Endothelial cell (in vitro differentiated cells): ENCODE results near the gene ING4. TPM values are rescaled to one million over a fixed set of nuclear protein-coding genes. Genes with fewer than 3 reads are reported as not detected.

ENCODE experiments used
- DNase-seq: peaks from one replicate; pipeline ENCODE4 v3.0.0; 2021; ENCODE audit warnings: low spot score
- H3K27ac Mint-ChIP-seq: one replicate; pipeline ENCODE4 v1.8.0; 2021; ENCODE audit warnings: mixed read lengths, inconsistent platforms; ENCODE audit not compliant: unreplicated experiment
- H3K27me3 Mint-ChIP-seq: one replicate; pipeline ENCODE4 v1.8.0; 2021; ENCODE audit warnings: mild to moderate bottlenecking, moderate library complexity, mixed read lengths, inconsistent platforms; ENCODE audit not compliant: unreplicated experiment
- H3K36me3 Mint-ChIP-seq: one replicate; pipeline ENCODE4 v1.8.0; 2021; ENCODE audit warnings: mild to moderate bottlenecking, low read depth, mixed read lengths, inconsistent platforms; ENCODE audit not compliant: unreplicated experiment
- H3K4me1 Mint-ChIP-seq: one replicate; pipeline ENCODE4 v1.8.0; 2021; ENCODE audit warnings: mild to moderate bottlenecking, mixed read lengths, inconsistent platforms; ENCODE audit not compliant: unreplicated experiment
- H3K4me3 Mint-ChIP-seq: one replicate; pipeline ENCODE4 v1.8.0; 2021; ENCODE audit warnings: mild to moderate bottlenecking, mixed read lengths, inconsistent platforms; ENCODE audit not compliant: unreplicated experiment
- H3K9me3 Mint-ChIP-seq: one replicate; pipeline ENCODE4 v1.8.0; 2021; ENCODE audit warnings: mixed read lengths, inconsistent platforms; ENCODE audit not compliant: unreplicated experiment
- total RNA-seq: library from RNA; stranded (reverse); fragmentation: NEBNext Ultra II Directional; extraction: Animal tissue kit (Norgen Biotek cat#: 25700); gene quantifications from one replicate; pipeline ENCODE4 v1.2.1, GENCODE V29; 2021; ENCODE audit not compliant: unreplicated experiment
- TF ChIP-seq, protein P1 (sequence below): fragments of 200-600 bp; sonication (generic); IDR thresholded peaks from one replicate; pipeline ENCODE4 v1.5.0; 2021; ENCODE audit warnings: antibody characterized with exemption; ENCODE audit not compliant: unreplicated experiment

ING4 gene
- total RNA-seq, 1 donor from 2014 or later: 41.3 TPM

GRCh38 chr12:6605421-6606330 lies 57.2 kb downstream of the ING4 start:
- peak overlapping the region; percentile 95 for H3K4me3 Mint-ChIP-seq
- H3K9me3 Mint-ChIP-seq: no peaks in the 10 kb centered on the region
- TF ChIP-seq, protein P1, sequence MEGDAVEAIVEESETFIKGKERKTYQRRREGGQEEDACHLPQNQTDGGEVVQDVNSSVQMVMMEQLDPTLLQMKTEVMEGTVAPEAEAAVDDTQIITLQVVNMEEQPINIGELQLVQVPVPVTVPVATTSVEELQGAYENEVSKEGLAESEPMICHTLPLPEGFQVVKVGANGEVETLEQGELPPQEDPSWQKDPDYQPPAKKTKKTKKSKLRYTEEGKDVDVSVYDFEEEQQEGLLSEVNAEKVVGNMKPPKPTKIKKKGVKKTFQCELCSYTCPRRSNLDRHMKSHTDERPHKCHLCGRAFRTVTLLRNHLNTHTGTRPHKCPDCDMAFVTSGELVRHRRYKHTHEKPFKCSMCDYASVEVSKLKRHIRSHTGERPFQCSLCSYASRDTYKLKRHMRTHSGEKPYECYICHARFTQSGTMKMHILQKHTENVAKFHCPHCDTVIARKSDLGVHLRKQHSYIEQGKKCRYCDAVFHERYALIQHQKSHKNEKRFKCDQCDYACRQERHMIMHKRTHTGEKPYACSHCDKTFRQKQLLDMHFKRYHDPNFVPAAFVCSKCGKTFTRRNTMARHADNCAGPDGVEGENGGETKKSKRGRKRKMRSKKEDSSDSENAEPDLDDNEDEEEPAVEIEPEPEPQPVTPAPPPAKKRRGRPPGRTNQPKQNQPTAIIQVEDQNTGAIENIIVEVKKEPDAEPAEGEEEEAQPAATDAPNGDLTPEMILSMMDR: no peak
- H3K27ac Mint-ChIP-seq: peak overlapping the region; percentile 75
- H3K27me3 Mint-ChIP-seq: peaks cover 14% of the 10 kb centered on the region
- H3K4me1 Mint-ChIP-seq: peaks cover 25% of the 10 kb centered on the region
- peaks cover 37% of the 10 kb centered on the region for H3K36me3 Mint-ChIP-seq
- DNase-seq: peak; percentile 16

GRCh38 chr12:6604259-6605029 lies 58.5 kb downstream of the ING4 start:
- peak overlapping the region; percentile 95 for H3K4me3 Mint-ChIP-seq
- H3K36me3 Mint-ChIP-seq: peaks cover 48% of the 10 kb centered on the region
- no peaks in the 10 kb centered on the region for H3K9me3 Mint-ChIP-seq
- H3K27ac Mint-ChIP-seq: peak overlapping the region; percentile 75
- TF ChIP-seq, protein P1: no peak
- peaks cover 14% of the 10 kb centered on the region for H3K27me3 Mint-ChIP-seq
- peaks cover 25% of the 10 kb centered on the region for H3K4me1 Mint-ChIP-seq
- DNase-seq: no peak

DNA sequence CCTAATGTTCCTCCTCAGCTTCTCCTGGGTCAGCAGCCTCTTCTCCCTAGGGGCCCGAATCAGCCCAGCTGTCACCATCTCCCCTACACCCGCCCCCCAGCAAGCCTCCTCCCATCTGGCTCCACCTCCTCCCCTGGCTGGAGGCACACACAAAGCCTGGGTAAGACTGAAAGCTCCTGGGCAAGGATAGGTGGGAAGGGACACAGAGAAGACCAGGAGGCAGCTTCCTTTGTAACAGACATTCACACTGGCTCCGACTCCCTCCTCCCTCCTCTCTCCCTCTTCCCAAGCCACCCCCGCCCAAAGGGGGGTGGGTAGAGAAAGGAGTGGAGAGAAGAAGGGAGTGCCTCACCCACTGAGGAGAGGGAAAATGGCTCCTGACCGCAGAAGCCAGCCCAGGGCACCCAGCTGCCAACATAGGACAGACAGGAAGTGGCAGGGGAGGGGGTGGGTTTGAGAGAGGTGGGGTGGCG lies 59.8 kb downstream of the ING4 start:
- TF ChIP-seq, protein P1: no peak
- peak overlapping the region; percentile 56 for H3K4me3 Mint-ChIP-seq
- H3K27me3 Mint-ChIP-seq: peaks cover 14% of the 10 kb centered on the region
- no peak for DNase-seq
- H3K4me1 Mint-ChIP-seq: peaks cover 25% of the 10 kb centered on the region
- peaks cover 55% of the 10 kb centered on the region for H3K36me3 Mint-ChIP-seq
- H3K27ac Mint-ChIP-seq: no peak overlapping the region
- H3K9me3 Mint-ChIP-seq: no peaks in the 10 kb centered on the region

GRCh38 chr12:6602526-6602925 lies 60.4 kb downstream of the ING4 start:
- DNase-seq: no peak
- Mint-ChIP-seq H3K4me1 (peaks cover 25% of the 10 kb centered on the region), H3K4me3 (peak overlapping the region; percentile 85), H3K27me3 (peaks cover 14% of the 10 kb centered on the region), H3K9me3 (no peaks in the 10 kb centered on the region), H3K36me3 (peaks cover 60% of the 10 kb centered on the region), H3K27ac (no peak overlapping the region)
- TF ChIP-seq, protein P1: no peak

Other genes starting within 250 kb of the ING4 start
- gene CD27, start 218.2 kb downstream of the ING4 start, total RNA-seq: not detected
- gene TAPBPL, start 211.1 kb downstream of the ING4 start, total RNA-seq: 2.8 TPM
- gene VAMP1, start 192.4 kb downstream of the ING4 start, total RNA-seq: 5.5 TPM
- gene MRPL51, start 169.9 kb downstream of the ING4 start, total RNA-seq: 168 TPM
- gene NCAPD2, start 169.0 kb downstream of the ING4 start, total RNA-seq: 25.3 TPM
- 2,393 TPM for gene GAPDH, start 128.6 kb downstream of the ING4 start, total RNA-seq
- gene IFFO1, start 107.1 kb downstream of the ING4 start, total RNA-seq: 82.2 TPM
- gene NOP2, start 94.8 kb downstream of the ING4 start, total RNA-seq: 37.5 TPM
- gene CHD4, start 55.7 kb downstream of the ING4 start, total RNA-seq: 334 TPM
- gene LPAR5, start 27.2 kb downstream of the ING4 start, total RNA-seq: 2.7 TPM
- 19.3 TPM for gene ACRBP, start 15.7 kb downstream of the ING4 start, total RNA-seq
- 85.2 TPM for gene ZNF384, start 26.3 kb upstream of the ING4 start, total RNA-seq
- 2.0 TPM for gene PIANP, start 37.7 kb upstream of the ING4 start, total RNA-seq
- gene COPS7A, start 60.9 kb upstream of the ING4 start, total RNA-seq: 25.1 TPM
- gene MLF2, start 90.0 kb upstream of the ING4 start, total RNA-seq: 118 TPM
- gene PTMS, start 103.2 kb upstream of the ING4 start, total RNA-seq: 864 TPM
- 7.6 TPM for gene LAG3, start 109.4 kb upstream of the ING4 start, total RNA-seq
- gene CD4, start 126.4 kb upstream of the ING4 start, total RNA-seq: 4.7 TPM
- 52.7 TPM for gene GPR162, start 158.7 kb upstream of the ING4 start, total RNA-seq
- gene P3H3, start 165.3 kb upstream of the ING4 start, total RNA-seq: 48.8 TPM
- gene GNB3, start 177.8 kb upstream of the ING4 start, total RNA-seq: 9.0 TPM
- 6.2 TPM for gene CDCA3, start 188.2 kb upstream of the ING4 start, total RNA-seq
- gene USP5, start 189.0 kb upstream of the ING4 start, total RNA-seq: 119 TPM
- 356 TPM for gene TPI1, start 204.4 kb upstream of the ING4 start, total RNA-seq
- 6.7 TPM for gene SPSB2, start 210.2 kb upstream of the ING4 start, total RNA-seq
- 5.7 TPM for gene LRRC23, start 241.7 kb upstream of the ING4 start, total RNA-seq